A549 (cell line): ENCODE measurements around the gene HDLBP. TPM values are rescaled to one million over a fixed set of nuclear protein-coding genes. Genes with fewer than 3 reads are reported as not detected.

ENCODE experiments used
- ATAC-seq, 2 experiments: fragments of 200-7000 bp in 1 of 2; fragments of >200 bp in 1 of 2; cut with Nextera tagmentation in 1 of 2; cut with Tn5 transposase in 1 of 2; 3 replicates each; pipeline versions ENCODE4 v1.8.0 to v1.9.1; 2018 to 2020; ENCODE audit warnings: mild to moderate bottlenecking in 1 of 2, moderate library complexity in 1 of 2
- CTCF ChIA-PET: fragments of 300-600 bp; sonication (Branson Sonifier 250); formaldehyde crosslinking; extraction: SDS; loops from one replicate; lab custom pipeline; 2021; ENCODE audit warnings: antibody characterized with exemption, inconsistent platforms; lab: Yijun Ruan, JAX
- POLR2A ChIA-PET: fragments of 350-600 bp; formaldehyde crosslinking; extraction: SDS; loops from one replicate; lab custom pipeline; 2021; ENCODE audit warnings: antibody characterized with exemption, inconsistent platforms; lab: Yijun Ruan, JAX
- DNase-seq, 2 experiments: peaks; one replicate each; pipeline versions ENCODE4 v3.0.0 to v3.0.0-alpha.2; 2011 to 2016; ENCODE audit warnings: low read depth in 1 of 2, low spot score in 1 of 2
- FAIRE-seq: peaks from 2 replicates; lab custom pipeline; 2011; peaks lifted over from hg19 to GRCh38; lab: Jason Lieb, UNC
- H3K27ac ChIP-seq, 2 experiments: fragments of >200 bp; sonication (Bioruptor Twin); formaldehyde crosslinking; 3 replicates each; pipeline ENCODE4 v1.5.1; 2016 to 2017
- H3K4me1 ChIP-seq: fragments of >200 bp; sonication (Bioruptor Twin); formaldehyde crosslinking; 3 replicates; pipeline ENCODE4 v1.6.1; 2016
- H3K4me2 ChIP-seq: fragments of >200 bp; sonication (Bioruptor Twin); formaldehyde crosslinking; 3 replicates; pipeline ENCODE4 v1.6.1; 2016
- H3K4me3 ChIP-seq: fragments of >200 bp; sonication (Bioruptor Twin); formaldehyde crosslinking; 3 replicates; pipeline ENCODE4 v1.5.1; 2016
- H3K9me3 ChIP-seq: fragments of >200 bp; sonication (Bioruptor Twin); formaldehyde crosslinking; 3 replicates; pipeline ENCODE4 v1.6.1; 2016
- BHLHE40 ChIP-seq: IDR thresholded peaks from 2 replicates; pipeline ENCODE4 v1.6.1; 2012; ENCODE audit warnings: low read depth, low read length, inconsistent platforms
- EHMT2 ChIP-seq: fragments of 200-600 bp; sonication (generic); IDR thresholded peaks from 2 replicates; pipeline ENCODE4 v1.6.1; 2016; ENCODE audit warnings: antibody characterized with exemption, low read depth, mild to moderate bottlenecking, moderate library complexity
- ESRRA ChIP-seq: fragments of 150-350 bp; IDR thresholded peaks from 2 replicates; pipeline ENCODE4 v1.6.1; 2014; ENCODE audit warnings: mild to moderate bottlenecking, low read length, borderline replicate concordance
- FOSB ChIP-seq: fragments of 250-450 bp; sonication (Bioruptor Pico); IDR thresholded peaks from 2 replicates; pipeline ENCODE4 v1.5.0; 2020; ENCODE audit warnings: mild to moderate bottlenecking, moderate library complexity
- FOSL2 ChIP-seq, 2 experiments: fragments of 450-650 bp in 1 of 2; fragments of >200 bp in 1 of 2; sonication (Bioruptor Twin) in 1 of 2; formaldehyde crosslinking; IDR thresholded peaks; 2 replicates each; pipeline versions ENCODE4 v1.5.0 to v1.6.1; 2016 to 2020; ENCODE audit warnings: mild to moderate bottlenecking in 1 of 2, moderate library complexity in 1 of 2
- HDAC2 ChIP-seq: fragments of 200-600 bp; sonication (generic); IDR thresholded peaks from 2 replicates; pipeline ENCODE4 v1.6.1; 2016
- HEYL ChIP-seq: fragments of 250-450 bp; sonication (Bioruptor Pico); IDR thresholded peaks from 2 replicates; pipeline ENCODE4 v1.8.0; 2021; ENCODE audit warnings: mild to moderate bottlenecking, moderate library complexity
- HOXB13 ChIP-seq: fragments of 250-450 bp; sonication (Bioruptor Pico); IDR thresholded peaks from 2 replicates; pipeline ENCODE4 v1.5.0; 2020; ENCODE audit warnings: low read depth, mild to moderate bottlenecking, moderate library complexity
- MYC ChIP-seq: IDR thresholded peaks from 2 replicates; pipeline ENCODE4 v1.6.1; 2012; ENCODE audit warnings: mild to moderate bottlenecking, inconsistent platforms, low read length, improper control_type of control experiment, borderline replicate concordance
- NPAS2 ChIP-seq: fragments of 250-450 bp; sonication (Bioruptor Pico); IDR thresholded peaks from 2 replicates; pipeline ENCODE4 v1.8.0; 2022; ENCODE audit warnings: mild to moderate bottlenecking, moderate library complexity, borderline replicate concordance
- NR3C1 ChIP-seq: fragments of >200 bp; sonication (Bioruptor Twin); formaldehyde crosslinking; IDR thresholded peaks from 3 replicates; pipeline ENCODE4 v1.6.1; 2017
- POLR2AphosphoS2 ChIP-seq: conservative IDR thresholded peaks from 2 replicates; pipeline ENCODE4 v1.6.1; 2012; ENCODE audit warnings: low read length, improper control_type of control experiment, inconsistent platforms
- SREBF2 ChIP-seq: fragments of 450-650 bp; IDR thresholded peaks from 2 replicates; pipeline ENCODE4 v1.6.1; 2014; ENCODE audit warnings: mild to moderate bottlenecking, moderate library complexity
- ZFP36 ChIP-seq: fragments of 450-650 bp; IDR thresholded peaks from 2 replicates; pipeline ENCODE4 v1.6.1; 2014; ENCODE audit warnings: borderline replicate concordance; ENCODE audit not compliant: partially characterized antibody
- WGBS: methylation state at CpG from one replicate; pipeline ENCODE4 v1.1.6; 2017; ENCODE audit errors: missing lambda C conversion rate; 5-methylcytosine and 5-hydroxymethylcytosine counted together
- polyA plus RNA-seq, 4 experiments: library from polyadenylated mRNA; depleted of rRNA in 3 of 4; stranded (reverse); fragments of >200 nt; fragmentation: RNase III in 1 of 4; extraction: RNeasy Plus Mini Kit Qiagen cat#74134 plus additional on column Dnase treatment in 1 of 4; gene quantifications; 2 replicates in 3 of 4; 3 replicates in 1 of 4; pipeline ENCODE4 v1.2.3, GENCODE V29; 2011 to 2017
- TF ChIP-seq, protein P1 (sequence below): fragments of 200-600 bp; sonication (generic); IDR thresholded peaks from 2 replicates; pipeline ENCODE4 v1.6.1; 2016; ENCODE audit warnings: antibody characterized with exemption, mild to moderate bottlenecking, moderate library complexity
- TF ChIP-seq, protein P2 (sequence below): IDR thresholded peaks from 2 replicates; pipeline ENCODE4 v1.6.1; 2012
- TF ChIP-seq, protein P3 (sequence below): IDR thresholded peaks from 2 replicates; pipeline ENCODE4 v1.6.1; 2012
- TF ChIP-seq, protein P4 (sequence below): fragments of >200 bp; sonication (Bioruptor Twin); formaldehyde crosslinking; IDR thresholded peaks from 3 replicates; pipeline ENCODE4 v1.6.1; 2016

Gene HDLBP
- polyA plus RNA-seq, 2 of the 4 experiments (the other 2 are of a cell fraction) = 248 to 292 TPM

DNA sequence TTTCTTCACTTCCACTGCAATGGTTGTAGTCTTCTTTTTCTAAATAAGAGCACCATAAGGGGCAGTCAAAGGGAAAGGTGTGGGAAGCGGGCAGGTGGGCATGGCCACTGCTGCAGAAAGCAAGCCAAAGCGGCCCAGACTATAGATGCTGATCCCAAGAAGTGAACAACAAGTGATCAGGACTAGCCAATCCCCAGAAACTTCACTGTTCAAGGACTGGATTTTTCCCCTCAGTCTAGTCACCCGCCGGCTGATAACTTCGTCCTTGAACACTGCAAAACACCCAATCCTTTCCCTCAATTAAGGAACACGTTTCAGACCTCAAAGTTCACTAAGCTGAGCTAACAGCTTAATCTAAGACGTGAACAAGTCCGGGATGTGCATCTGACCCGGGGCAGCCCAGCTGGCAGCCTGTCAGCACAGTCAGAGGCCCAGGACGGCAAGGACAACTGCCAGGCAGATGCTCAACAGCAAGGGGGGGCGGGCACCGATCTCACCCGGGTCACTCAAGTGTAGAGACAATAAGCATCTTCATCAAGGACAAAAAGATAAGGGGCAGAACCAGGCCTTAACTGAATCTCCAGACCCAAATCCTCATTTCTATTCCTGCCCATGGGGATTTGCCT is 59.8 kb downstream of the HDLBP start:
- TF ChIP-seq, protein P1, sequence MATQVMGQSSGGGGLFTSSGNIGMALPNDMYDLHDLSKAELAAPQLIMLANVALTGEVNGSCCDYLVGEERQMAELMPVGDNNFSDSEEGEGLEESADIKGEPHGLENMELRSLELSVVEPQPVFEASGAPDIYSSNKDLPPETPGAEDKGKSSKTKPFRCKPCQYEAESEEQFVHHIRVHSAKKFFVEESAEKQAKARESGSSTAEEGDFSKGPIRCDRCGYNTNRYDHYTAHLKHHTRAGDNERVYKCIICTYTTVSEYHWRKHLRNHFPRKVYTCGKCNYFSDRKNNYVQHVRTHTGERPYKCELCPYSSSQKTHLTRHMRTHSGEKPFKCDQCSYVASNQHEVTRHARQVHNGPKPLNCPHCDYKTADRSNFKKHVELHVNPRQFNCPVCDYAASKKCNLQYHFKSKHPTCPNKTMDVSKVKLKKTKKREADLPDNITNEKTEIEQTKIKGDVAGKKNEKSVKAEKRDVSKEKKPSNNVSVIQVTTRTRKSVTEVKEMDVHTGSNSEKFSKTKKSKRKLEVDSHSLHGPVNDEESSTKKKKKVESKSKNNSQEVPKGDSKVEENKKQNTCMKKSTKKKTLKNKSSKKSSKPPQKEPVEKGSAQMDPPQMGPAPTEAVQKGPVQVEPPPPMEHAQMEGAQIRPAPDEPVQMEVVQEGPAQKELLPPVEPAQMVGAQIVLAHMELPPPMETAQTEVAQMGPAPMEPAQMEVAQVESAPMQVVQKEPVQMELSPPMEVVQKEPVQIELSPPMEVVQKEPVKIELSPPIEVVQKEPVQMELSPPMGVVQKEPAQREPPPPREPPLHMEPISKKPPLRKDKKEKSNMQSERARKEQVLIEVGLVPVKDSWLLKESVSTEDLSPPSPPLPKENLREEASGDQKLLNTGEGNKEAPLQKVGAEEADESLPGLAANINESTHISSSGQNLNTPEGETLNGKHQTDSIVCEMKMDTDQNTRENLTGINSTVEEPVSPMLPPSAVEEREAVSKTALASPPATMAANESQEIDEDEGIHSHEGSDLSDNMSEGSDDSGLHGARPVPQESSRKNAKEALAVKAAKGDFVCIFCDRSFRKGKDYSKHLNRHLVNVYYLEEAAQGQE = no peak
- TF ChIP-seq MYC = no peak
- TF ChIP-seq, protein P2, sequence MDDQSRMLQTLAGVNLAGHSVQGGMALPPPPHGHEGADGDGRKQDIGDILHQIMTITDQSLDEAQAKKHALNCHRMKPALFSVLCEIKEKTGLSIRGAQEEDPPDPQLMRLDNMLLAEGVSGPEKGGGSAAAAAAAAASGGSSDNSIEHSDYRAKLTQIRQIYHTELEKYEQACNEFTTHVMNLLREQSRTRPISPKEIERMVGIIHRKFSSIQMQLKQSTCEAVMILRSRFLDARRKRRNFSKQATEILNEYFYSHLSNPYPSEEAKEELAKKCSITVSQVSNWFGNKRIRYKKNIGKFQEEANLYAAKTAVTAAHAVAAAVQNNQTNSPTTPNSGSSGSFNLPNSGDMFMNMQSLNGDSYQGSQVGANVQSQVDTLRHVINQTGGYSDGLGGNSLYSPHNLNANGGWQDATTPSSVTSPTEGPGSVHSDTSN = no peak
- Histone ChIP-seq H3K4me1 (no peaks in the 10 kb centered on the region), H3K9me3 (no peaks in the 10 kb centered on the region), H3K27ac (no peak overlapping the region), H3K4me3 (no peak overlapping the region), H3K4me2 (no peak overlapping the region)
- ATAC-seq = no peak
- ChIA-PET POLR2A (no interaction called here), CTCF (no interaction called here)
- WGBS = 95% methylated on average over 13 of the region's 13 CpGs
- no peak for DNase-seq
- no peak for FAIRE-seq

DNA sequence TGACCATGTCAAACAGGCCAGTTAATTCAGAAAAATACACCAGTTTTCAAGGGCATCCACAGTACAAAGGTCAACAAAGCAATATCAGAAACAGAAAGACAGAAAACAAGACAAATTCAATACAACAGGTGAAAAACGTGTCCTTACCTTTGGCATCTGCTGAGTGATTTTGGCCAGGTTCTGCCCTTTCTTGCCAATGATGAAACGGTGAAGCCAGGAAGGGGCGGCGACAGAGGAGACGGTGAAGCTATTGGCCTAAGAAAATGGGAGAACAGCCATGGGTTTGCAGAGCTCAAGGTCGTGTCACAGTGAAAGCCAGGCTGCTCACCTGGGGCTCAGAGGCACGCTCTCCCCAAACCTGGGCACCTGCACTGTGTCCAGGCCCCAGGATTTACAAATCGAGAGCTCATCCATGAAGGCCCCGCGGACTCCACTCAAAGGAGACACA is 60.5 kb downstream of the HDLBP start:
- Histone ChIP-seq H3K9me3 (no peaks in the 10 kb centered on the region), H3K27ac (no peak overlapping the region), H3K4me2 (no peak overlapping the region), H3K4me1 (no peaks in the 10 kb centered on the region), H3K4me3 (no peak overlapping the region)
- 91% methylated on average over 10 of the region's 10 CpGs for WGBS
- ATAC-seq (no peak), DNase-seq (no peak), FAIRE-seq (no peak)
- CTCF ChIA-PET = no interaction called here
- POLR2A ChIA-PET = no interaction called here
- no peak for TF ChIP-seq SREBF2
- TF ChIP-seq BHLHE40 = no peak
- no peak for TF ChIP-seq NPAS2 (CRISPR knock-in tag)
- no peak for TF ChIP-seq ZFP36
- no peak for TF ChIP-seq HEYL (CRISPR knock-in tag)
- TF ChIP-seq HDAC2 = no peak
- no peak for TF ChIP-seq FOSB (CRISPR knock-in tag)
- TF ChIP-seq FOSL2 (IDR thresholded peaks at IDR 0.05) = no peak
- TF ChIP-seq FOSL2 (CRISPR knock-in tag; IDR thresholded peaks at IDR 0.05) = no peak

DNA sequence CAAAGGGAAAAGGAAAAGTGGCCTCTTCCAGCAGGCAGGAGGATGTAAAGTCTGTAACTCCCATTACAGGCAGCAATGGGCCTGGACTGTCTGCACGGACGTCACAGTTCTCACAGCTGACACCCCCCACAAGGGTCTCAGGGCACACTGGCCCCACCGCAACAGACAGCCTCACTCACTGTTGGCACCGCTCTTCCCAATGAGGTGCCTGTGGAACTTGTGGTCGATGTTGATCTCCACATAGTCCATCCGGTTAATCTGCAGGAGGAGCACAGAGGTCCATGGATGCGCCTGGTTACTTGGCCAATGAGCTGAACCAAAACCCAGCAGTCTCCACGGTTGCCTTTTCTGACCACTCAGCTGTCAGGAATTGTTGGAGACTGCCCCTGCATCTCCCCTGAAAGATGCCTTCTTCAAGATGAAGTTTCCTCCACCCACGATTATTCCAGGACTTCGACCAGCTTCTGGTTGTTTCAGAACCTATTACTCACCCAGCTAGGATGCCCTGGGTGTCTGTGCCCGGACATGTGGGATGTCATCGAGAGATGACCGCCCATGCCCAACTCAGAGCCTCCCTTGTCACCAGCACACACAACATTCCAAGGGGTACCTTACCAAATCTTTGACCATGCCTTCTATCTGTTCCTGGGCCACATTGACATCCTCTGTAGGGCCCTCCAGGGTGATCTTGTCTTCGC is 62.5 kb downstream of the HDLBP start:
- FAIRE-seq (no peak), DNase-seq (no peak), ATAC-seq (no peak)
- TF ChIP-seq ESRRA = no peak
- no peak for TF ChIP-seq EHMT2
- TF ChIP-seq MYC = no peak
- TF ChIP-seq, protein P1 = no peak
- no peak for TF ChIP-seq POLR2AphosphoS2
- TF ChIP-seq, protein P3, sequence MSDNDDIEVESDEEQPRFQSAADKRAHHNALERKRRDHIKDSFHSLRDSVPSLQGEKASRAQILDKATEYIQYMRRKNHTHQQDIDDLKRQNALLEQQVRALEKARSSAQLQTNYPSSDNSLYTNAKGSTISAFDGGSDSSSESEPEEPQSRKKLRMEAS = no peak
- TF ChIP-seq, protein P4, sequence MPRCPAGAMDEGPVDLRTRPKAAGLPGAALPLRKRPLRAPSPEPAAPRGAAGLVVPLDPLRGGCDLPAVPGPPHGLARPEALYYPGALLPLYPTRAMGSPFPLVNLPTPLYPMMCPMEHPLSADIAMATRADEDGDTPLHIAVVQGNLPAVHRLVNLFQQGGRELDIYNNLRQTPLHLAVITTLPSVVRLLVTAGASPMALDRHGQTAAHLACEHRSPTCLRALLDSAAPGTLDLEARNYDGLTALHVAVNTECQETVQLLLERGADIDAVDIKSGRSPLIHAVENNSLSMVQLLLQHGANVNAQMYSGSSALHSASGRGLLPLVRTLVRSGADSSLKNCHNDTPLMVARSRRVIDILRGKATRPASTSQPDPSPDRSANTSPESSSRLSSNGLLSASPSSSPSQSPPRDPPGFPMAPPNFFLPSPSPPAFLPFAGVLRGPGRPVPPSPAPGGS = no peak
- TF ChIP-seq NR3C1 = no peak
- no peak for TF ChIP-seq HOXB13 (CRISPR knock-in tag)
- Histone ChIP-seq H3K4me2 (no peak overlapping the region), H3K27ac (no peak overlapping the region), H3K9me3 (no peaks in the 10 kb centered on the region), H3K4me1 (no peaks in the 10 kb centered on the region), H3K4me3 (no peak overlapping the region)
- ChIA-PET CTCF (interaction anchor here (0.9 to 1.4 kb wide), 2 partner anchors 21 to 63 kb away, joined by 3 to 5 read pairs; partner anchors contain the start of genes HDLBP and SEPTIN2), POLR2A (no interaction called here)
- 92% methylated on average over 14 of the region's 14 CpGs for WGBS
